ENCODE measurements around the gene GPR12.

- no peak for TF ChIP-seq CTCF (IDR thresholded peaks at IDR 0.05)
- no peak for TF ChIP-seq POLR2A (IDR thresholded peaks at IDR 0.05)
Measured at GRCh38 chr13:26759249-26759906, 1.2 kb downstream of the GPR12 start.
